Neural progenitor cell (in vitro differentiated cells): ENCODE measurements around the gene SLC7A10.

ENCODE experiments used
- EZH2 ChIP-seq: fragments of 200-600 bp; sonication (generic); IDR thresholded peaks from 2 replicates; pipeline ENCODE4 v1.6.1; 2017; ENCODE audit warnings: antibody characterized with exemption, mild to moderate bottlenecking, moderate library complexity
- TF ChIP-seq, protein P1 (sequence below): fragments of 200-600 bp; sonication (generic); IDR thresholded peaks from 2 replicates; pipeline ENCODE4 v1.5.1; 2017; ENCODE audit warnings: antibody characterized with exemption, mild to moderate bottlenecking

GRCh38 chr19:33215438-33216197 is 10.0 kb downstream of the SLC7A10 start:
- TF ChIP-seq, protein P1, sequence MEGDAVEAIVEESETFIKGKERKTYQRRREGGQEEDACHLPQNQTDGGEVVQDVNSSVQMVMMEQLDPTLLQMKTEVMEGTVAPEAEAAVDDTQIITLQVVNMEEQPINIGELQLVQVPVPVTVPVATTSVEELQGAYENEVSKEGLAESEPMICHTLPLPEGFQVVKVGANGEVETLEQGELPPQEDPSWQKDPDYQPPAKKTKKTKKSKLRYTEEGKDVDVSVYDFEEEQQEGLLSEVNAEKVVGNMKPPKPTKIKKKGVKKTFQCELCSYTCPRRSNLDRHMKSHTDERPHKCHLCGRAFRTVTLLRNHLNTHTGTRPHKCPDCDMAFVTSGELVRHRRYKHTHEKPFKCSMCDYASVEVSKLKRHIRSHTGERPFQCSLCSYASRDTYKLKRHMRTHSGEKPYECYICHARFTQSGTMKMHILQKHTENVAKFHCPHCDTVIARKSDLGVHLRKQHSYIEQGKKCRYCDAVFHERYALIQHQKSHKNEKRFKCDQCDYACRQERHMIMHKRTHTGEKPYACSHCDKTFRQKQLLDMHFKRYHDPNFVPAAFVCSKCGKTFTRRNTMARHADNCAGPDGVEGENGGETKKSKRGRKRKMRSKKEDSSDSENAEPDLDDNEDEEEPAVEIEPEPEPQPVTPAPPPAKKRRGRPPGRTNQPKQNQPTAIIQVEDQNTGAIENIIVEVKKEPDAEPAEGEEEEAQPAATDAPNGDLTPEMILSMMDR = no peak
- TF ChIP-seq EZH2 = no peak
